Measurements from ENCODE around the gene CRABP2. TPM values are rescaled to one million over a fixed set of nuclear protein-coding genes. Genes with fewer than 3 reads are reported as not detected.

Gene CRABP2
- polyA plus RNA-seq, 1 of the 3 experiments (the other 2 are of a cell fraction): 42.1 TPM

GRCh38 chr1:156673387-156674121 is 31.8 kb downstream of the CRABP2 start:
- Histone ChIP-seq H3K4me3 (ENCODE audit: low read depth in 2 of 2, low read length in 1 of 2) (no peak overlapping the region; a peak in 1 of 4 replicates), H3K27ac (ENCODE audit: low read depth in 2 of 2, low read length in 1 of 2) (peak overlapping the region in 1 of 2 experiments; percentile 14; a peak in 1 of 4 replicates), H3K27me3 (ENCODE audit: insufficient read depth) (no peaks in the 10 kb centered on the region), H3K9me3 (no peaks in the 10 kb centered on the region), H3K36me3 (replicated peaks in 1 of 2; ENCODE audit: control insufficient read depth in 1 of 2, insufficient read depth in 2 of 2, low read length in 1 of 2) (peaks cover 12 to 26% of the 10 kb centered on the region in 2 experiments), H3K4me2 (peak overlapping the region; percentile 98; the same call in 1 of the 2 replicates), H4K20me1 (ENCODE audit: insufficient read depth) (peaks cover 10% of the 10 kb centered on the region; the same call in 1 of the 2 replicates), H3K79me2 (ENCODE audit: insufficient read depth) (peaks cover 23% of the 10 kb centered on the region), H3K4me1 (ENCODE audit: control insufficient read depth in 1 of 2, insufficient read depth in 2 of 2, low read depth in 1 of 2, low read length in 1 of 2) (peaks cover 21 to 67% of the 10 kb centered on the region in 2 experiments; a peak in 3 of 4 replicates), H2AFZ (ENCODE audit: low read depth) (no peak overlapping the region), H3F3A (replicated peaks; ENCODE audit: insufficient read depth) (peaks cover 3% of the 10 kb centered on the region), H3K9ac (no peak overlapping the region), H3K9me2 (no peaks in the 10 kb centered on the region)
- POLR2A ChIA-PET: no interaction called here
- 73% methylated on average over 8 of the region's 8 CpGs for WGBS (ENCODE audit: low lambda C conversion rate)
- no peak for TF ChIP-seq RFX5 (IDR thresholded peaks at IDR 0.05; ENCODE audit: low read length)
- TF ChIP-seq MEF2A (IDR thresholded peaks at IDR 0.05; ENCODE audit: borderline replicate concordance, low read depth): no peak
- TF ChIP-seq CTCF (IDR thresholded peaks at IDR 0.05): no peak
- no peak for TF ChIP-seq PBX3 (IDR thresholded peaks at IDR 0.05)
- TF ChIP-seq POLR2AphosphoS5 (IDR thresholded peaks at IDR 0.05; ENCODE audit: low read depth, low read length): no peak
- TF ChIP-seq RCOR1 (IDR thresholded peaks at IDR 0.05; ENCODE audit: low read length): no peak
- TF ChIP-seq FOXM1 (IDR thresholded peaks at IDR 0.05; ENCODE audit: low read depth): no peak
- TF ChIP-seq CHD2 (IDR thresholded peaks at IDR 0.05; ENCODE audit: low read length, partially characterized antibody): no peak
- no peak for DNase-seq
- CTCF ChIA-PET: interaction anchor here (1.1 to 45.5 kb wide), 7 partner anchors 9 to 119 kb away, joined by 3 to 2702 read pairs (median 7); partner anchors contain the start of genes CRABP2, HAPLN2, ISG20L2 and METTL25B

GRCh38 chr1:156671804-156672203 is 33.6 kb downstream of the CRABP2 start:
- Histone ChIP-seq H3K27me3 (ENCODE audit: insufficient read depth) (no peaks in the 10 kb centered on the region), H2AFZ (ENCODE audit: low read depth) (no peak overlapping the region), H3K4me2 (no peak overlapping the region), H3K4me1 (ENCODE audit: control insufficient read depth in 1 of 2, insufficient read depth in 2 of 2, low read depth in 1 of 2, low read length in 1 of 2) (peaks cover 21 to 75% of the 10 kb centered on the region in 2 experiments; a peak in 3 of 4 replicates), H3F3A (replicated peaks; ENCODE audit: insufficient read depth) (peaks cover 3% of the 10 kb centered on the region), H3K27ac (ENCODE audit: low read depth in 2 of 2, low read length in 1 of 2) (no peak overlapping the region; a peak in 1 of 4 replicates), H3K4me3 (ENCODE audit: low read depth in 2 of 2, low read length in 1 of 2) (no peak overlapping the region), H3K36me3 (replicated peaks in 1 of 2; ENCODE audit: control insufficient read depth in 1 of 2, insufficient read depth in 2 of 2, low read length in 1 of 2) (peaks cover 12 to 26% of the 10 kb centered on the region in 2 experiments), H4K20me1 (ENCODE audit: insufficient read depth) (peaks cover 10% of the 10 kb centered on the region; the same call in 1 of the 2 replicates), H3K9me3 (no peaks in the 10 kb centered on the region), H3K79me2 (ENCODE audit: insufficient read depth) (peaks cover 15% of the 10 kb centered on the region), H3K9me2 (no peaks in the 10 kb centered on the region), H3K9ac (no peak overlapping the region)
- POLR2A ChIA-PET: no interaction called here
- no peak for DNase-seq
- CTCF ChIA-PET: interaction anchor here (0.8 to 25.8 kb wide), 6 partner anchors 11 to 268 kb away, joined by 3 to 682 read pairs (median 8); no protein-coding TSS in a partner anchor
- WGBS (ENCODE audit: low lambda C conversion rate): 94% methylated on average over 2 of the region's 2 CpGs
- TF ChIP-seq ZBTB33 (IDR thresholded peaks at IDR 0.05; ENCODE audit: borderline replicate concordance, low read depth) (no peak), RAD21 (IDR thresholded peaks at IDR 0.05; ENCODE audit: low read length) (no peak), JUND (IDR thresholded peaks at IDR 0.05) (no peak), NFIC (IDR thresholded peaks at IDR 0.05; ENCODE audit: borderline replicate concordance) (no peak), CTCF (IDR thresholded peaks at IDR 0.05) (no peak), USF2 (IDR thresholded peaks at IDR 0.05; ENCODE audit: borderline replicate concordance, low read depth, low read length) (no peak), TAF1 (IDR thresholded peaks at IDR 0.05; ENCODE audit: borderline replicate concordance, low read depth, low read length) (no peak), USF1 (IDR thresholded peaks at IDR 0.05; ENCODE audit: borderline replicate concordance, low read depth) (no peak), FOXM1 (IDR thresholded peaks at IDR 0.05; ENCODE audit: low read depth) (no peak), FOSL2 (IDR thresholded peaks at IDR 0.05; ENCODE audit: borderline replicate concordance, low read depth) (no peak)

Data from SK-N-SH (cell line).